GM21619 (cell line): ENCODE results near the gene ALOX15B.
A peak's percentile ranks its signal among the peaks of the same experiment; 100 is the strongest.

Source experiments
- ATAC-seq: cut with Tn5 transposase; IDR thresholded peaks from one replicate; pipeline ENCODE4 v1.9.1; 2021; ENCODE audit not compliant: unreplicated experiment

ALOX15B gene

GRCh38 chr17:8038954-8039610 is at the start of gene ALOX15B:
Gene ALOX15B (plus strand): TSS chr17:8039059. CDS start chr17:8039156, 97 bp downstream.
- no peak for ATAC-seq

- ATAC-seq = peak; percentile 84
Observed at GRCh38 chr17:7989781-7990655, 48.8 kb upstream of the ALOX15B start.

- no peak for ATAC-seq
Observed at GRCh38 chr17:7992516-7992915, 46.3 kb upstream of the ALOX15B start.

DNA sequence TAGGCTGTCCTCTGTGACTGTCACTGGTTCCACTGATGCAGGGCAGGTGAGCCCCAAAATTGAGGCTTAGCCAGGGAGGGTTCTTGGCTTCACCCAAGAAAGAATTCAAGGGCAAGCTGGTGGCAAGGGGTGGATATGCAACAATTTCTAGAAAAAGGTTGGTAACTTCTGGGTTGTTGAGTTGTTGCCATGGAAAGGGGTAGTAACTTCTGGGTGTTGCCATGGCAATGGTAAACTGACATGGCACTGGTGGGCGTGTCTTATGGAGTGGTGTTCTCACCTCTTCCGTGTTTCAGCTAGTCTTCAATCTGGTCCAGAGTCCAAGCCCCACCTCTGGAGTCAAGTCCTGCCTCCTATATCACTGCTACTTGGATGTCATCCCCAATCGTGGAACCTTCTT is 45.9 kb upstream of the ALOX15B start:
- no peak for ATAC-seq

GRCh38 chr17:7993972-7994589 is 44.8 kb upstream of the ALOX15B start:
- ATAC-seq = no peak

- ATAC-seq = no peak
Observed at GRCh38 chr17:7995724-7996123, 43.1 kb upstream of the ALOX15B start.

DNA sequence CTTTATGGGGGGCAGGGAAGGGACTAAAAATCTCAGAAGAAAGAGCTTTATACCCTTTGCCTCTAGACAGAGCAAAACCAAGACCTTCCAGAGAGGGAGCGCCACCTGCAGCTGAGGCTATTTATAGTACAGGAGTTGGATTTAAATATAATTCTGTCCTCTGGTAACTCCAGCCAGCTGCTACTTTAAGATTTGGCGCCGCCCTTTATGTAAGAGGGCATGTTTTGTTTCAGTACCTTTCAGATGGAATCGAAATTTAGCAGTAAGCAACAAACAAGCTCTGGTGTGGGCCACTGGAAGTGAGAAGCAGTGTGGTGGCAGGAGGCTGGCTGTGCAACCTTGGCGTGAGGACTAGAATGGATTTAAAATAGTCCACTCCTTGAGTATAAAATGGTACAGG is 41.7 kb upstream of the ALOX15B start:
- no peak for ATAC-seq

- no peak for ATAC-seq
Observed at GRCh38 chr17:8001976-8002720, 36.7 kb upstream of the ALOX15B start, which contains the start of gene GUCY2D. Gene GUCY2D (plus strand): TSS chr17:8002615. CDS start chr17:8003048, 433 bp downstream.

GRCh38 chr17:8002721-8003593 is 35.9 kb upstream of the ALOX15B start:
- ATAC-seq = no peak

- no peak for ATAC-seq
Observed at GRCh38 chr17:8003594-8004181, 35.2 kb upstream of the ALOX15B start.

DNA sequence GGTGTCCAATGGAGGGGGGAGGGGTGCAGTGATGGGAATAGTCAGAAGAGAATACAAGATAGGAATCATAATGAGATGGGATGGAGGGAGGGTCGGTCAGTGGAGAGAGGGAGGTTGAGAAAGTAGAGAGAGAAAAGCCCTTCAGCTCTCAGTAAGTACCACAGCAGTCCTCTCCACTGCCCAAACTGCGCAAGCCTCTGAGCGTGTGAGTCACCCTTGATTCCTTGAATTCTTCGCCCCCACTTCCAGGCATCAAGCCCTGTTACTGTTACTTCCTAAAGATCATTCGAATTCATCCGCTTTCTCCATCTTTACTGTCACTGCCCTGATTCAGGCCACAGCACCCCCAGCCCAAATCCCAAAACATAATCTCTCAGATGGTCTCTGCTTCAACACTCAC is 34.0 kb upstream of the ALOX15B start:
- ATAC-seq = no peak

DNA sequence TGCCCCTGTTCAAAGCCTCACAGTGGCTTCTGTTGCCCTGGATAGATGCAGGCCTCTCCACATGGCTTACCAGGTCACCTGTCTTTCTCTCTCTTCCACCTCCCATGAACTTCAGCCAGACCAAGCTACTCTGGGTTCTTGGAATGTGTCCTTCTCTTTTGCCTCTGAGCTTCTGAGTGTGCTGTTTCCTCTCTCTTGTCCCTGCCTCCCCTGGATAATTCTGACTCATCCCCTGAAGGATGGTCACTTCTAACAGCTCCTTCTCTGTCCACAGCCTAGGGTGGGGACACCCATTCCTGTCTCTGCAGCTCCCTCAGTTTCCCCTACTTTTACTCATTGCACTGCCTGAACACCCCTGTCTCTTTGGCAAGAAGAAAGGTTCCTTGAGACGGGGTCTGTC is 33.5 kb upstream of the ALOX15B start:
- ATAC-seq = no peak

DNA sequence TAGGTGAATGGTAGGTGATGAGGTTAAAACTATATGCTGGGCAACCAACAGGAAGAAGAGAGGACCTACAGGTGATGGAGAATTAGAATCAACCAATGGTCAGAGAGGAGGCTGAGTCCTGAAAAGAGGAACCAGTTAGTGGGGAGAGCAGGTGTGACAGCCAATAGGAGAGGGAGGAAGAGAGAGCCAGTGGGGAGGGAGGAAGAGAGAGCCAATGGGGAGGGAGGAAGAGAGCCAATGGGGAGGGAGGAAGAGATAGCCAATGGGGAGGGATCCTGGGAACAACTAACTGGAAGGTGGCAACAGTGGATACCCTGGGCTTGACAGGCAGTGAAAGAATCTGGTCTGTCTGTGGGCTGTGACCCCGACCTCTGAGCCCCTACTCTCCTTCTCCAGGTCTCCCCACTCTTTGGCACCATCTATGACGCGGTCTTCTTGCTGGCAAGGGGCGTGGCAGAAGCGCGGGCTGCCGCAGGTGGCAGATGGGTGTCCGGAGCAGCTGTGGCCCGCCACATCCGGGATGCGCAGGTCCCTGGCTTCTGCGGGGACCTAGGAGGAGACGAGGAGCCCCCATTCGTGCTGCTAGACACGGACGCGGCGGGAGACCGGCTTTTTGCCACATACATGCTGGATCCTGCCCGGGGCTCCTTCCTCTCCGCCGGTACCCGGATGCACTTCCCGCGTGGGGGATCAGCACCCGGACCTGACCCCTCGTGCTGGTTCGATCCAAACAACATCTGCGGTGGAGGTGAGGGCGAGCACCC is 32.7 kb upstream of the ALOX15B start:
- ATAC-seq = no peak

DNA sequence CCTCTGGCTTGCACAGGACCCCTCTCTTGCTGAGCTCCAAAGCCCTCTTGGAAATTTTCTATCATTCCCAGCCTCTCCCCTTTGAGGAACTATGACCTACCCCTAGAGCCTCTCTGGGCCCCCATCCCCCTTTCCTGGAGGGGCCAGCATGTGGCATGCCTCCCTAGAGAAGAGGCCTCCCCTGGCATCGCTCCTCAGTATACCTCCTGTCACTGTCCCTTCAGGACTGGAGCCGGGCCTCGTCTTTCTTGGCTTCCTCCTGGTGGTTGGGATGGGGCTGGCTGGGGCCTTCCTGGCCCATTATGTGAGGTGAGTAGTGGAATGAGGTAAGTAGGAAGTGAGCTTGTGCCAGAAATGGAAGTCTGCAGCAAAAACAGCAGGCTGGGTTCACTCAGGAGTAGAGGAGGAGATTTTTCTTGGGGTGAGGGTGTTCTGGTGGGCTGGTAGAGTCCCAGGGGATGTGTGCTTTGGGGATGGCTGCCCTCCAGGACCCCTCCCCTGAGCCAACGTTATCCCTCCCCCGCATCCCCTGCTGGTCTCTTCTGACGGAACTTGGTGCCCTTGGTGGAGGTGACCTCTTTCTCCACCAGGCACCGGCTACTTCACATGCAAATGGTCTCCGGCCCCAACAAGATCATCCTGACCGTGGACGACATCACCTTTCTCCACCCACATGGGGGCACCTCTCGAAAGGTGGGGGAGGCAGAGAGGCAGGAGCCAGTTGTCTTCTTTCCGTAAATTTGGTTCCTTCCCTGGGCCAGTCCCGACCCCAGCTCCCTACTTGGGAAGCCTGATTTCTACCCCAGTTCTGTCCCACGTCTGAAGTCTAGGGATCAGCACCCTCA is 31.8 kb upstream of the ALOX15B start:
- no peak for ATAC-seq

- no peak for ATAC-seq
Observed at GRCh38 chr17:8007836-8008235, 31.0 kb upstream of the ALOX15B start.

DNA sequence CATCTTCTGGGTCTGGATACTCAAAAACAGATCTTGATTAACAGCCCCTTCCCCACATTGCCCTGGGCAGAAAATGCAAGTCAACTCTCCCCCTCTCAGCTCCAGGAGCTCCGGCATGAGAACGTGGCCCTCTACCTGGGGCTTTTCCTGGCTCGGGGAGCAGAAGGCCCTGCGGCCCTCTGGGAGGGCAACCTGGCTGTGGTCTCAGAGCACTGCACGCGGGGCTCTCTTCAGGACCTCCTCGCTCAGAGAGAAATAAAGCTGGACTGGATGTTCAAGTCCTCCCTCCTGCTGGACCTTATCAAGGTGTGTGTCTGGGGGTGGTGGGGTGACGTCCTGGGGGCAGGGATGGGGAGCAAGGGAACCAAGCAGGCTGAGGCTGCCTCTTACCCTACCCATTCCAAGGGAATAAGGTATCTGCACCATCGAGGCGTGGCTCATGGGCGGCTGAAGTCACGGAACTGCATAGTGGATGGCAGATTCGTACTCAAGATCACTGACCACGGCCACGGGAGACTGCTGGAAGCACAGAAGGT is 26.7 kb upstream of the ALOX15B start:
- ATAC-seq = no peak

- ATAC-seq = no peak
Observed at GRCh38 chr17:8012996-8013640, 25.7 kb upstream of the ALOX15B start.
